Measurements from ENCODE around the gene DCLRE1B.

DCLRE1B gene

DNA sequence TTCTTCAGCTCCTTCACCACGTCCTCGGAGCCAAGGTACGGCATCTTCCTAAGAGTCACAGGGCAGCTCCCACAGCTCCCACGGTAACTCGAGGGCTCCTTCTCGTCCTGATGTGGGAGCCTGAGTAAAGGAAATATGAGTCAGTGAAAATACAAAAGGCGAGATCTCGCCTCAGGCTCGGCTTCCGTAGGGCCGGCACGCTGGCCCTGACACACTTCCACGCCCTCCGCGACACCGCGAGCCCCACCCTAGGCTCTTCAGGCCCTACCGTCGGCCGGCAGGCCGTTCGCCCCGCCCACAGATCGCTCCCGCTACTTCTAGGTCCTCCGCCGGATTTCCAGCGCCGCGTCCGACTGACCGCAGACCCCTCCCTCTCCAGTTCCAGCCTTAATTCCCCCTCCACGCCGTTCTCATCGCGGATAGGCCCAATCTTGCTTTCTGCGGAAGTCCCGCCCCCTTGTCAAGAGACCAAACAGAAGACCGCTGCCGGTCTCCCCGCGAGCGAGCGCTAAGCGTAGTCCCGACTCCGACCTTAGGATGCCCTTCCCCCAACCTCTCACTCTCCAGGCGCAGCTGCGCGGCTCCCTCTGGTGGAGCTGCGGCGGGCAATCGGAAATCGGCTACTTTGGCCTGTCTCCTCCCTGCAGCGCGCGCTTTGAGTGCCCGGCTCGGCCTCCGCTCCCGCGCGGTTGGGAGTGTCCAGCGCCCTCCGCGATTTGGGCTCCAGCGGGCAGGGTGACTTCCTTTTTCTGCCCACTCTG, at the start of gene DCLRE1B, which contains the start of gene AP4B1:
TSS of gene DCLRE1B (plus strand) at position 653 of the 761 bp plus-strand sequence. CDS start 261 bp downstream, outside the sequence.
TSS of gene AP4B1 (minus strand) at position 126 of the 761 bp plus-strand sequence. CDS start at position 44, 82 bp downstream.
- DNase-seq = peak; percentile 100

DNA sequence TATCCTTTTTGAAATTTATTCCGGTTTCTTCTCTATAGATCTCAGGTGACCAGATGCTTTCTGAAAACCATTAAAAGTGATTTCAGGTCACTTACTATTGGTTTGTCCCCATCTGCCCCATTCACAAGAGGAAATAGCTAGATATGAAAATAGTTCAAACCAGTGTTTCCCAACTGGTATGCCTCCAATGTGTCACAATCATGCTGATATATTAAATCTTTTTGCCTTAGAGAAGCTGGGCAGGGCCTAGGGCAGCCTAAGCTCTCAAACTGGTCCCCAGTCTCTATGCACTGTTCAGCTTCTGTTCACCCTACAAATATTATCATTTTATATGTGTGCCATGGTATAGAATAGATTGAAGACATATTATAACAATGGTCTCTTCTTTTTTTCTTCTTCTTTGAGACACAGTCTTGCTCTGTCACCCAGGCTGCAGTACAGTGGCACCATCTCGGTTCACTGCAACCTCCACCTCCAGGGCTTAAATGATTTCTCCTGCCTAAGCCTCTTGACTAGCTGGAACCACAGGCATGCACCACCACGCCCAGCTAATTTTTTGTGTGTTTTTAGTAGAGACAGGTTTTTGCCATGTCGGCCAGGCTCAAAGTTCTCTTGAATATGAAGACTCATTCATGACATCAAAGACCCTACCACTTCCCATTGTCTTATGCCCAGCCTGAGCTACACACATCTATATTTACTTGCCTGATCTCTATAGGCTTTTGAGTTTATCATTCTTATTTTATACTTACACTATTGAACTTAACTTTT, 49.3 kb upstream of the DCLRE1B start:
- no peak for DNase-seq

DNA sequence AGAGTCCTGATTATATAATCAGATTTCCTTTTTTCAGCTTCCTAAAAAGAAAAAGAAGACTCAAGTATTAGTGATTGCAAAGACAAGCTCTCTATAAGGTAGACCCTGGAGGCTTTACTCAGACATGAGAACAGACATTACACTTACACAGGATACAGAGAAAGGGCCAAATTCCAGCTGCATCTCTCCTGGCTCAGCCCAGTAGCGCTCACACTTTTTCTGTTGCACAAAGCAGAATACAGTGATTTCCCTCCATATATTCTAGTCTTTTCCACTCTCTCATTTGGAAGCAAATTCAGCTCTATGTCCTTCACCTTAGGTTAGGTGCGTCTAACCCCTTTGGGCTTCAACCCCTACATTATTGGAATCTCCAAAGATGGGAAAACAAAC, 48.7 kb upstream of the DCLRE1B start:
- no peak for DNase-seq

DNA sequence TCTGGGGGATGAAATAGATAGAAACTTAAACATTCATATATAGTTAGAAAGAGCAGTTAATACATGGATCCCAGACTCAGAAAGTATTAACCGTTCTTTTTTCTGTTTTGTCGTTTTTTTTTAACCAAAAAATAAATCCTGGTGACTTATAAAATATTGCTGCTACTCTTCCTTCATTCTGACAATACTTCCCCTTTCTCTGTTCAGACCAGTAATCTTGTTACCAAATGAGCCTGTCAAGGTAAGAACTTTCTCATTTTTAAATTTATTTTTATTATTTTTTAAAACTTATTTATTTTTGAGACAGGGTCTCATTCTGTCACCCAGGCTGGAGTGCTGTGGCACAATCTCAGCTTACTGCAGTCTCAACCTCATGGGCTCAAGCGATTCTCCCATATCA, 47.4 kb upstream of the DCLRE1B start:
- no peak for DNase-seq

DNA sequence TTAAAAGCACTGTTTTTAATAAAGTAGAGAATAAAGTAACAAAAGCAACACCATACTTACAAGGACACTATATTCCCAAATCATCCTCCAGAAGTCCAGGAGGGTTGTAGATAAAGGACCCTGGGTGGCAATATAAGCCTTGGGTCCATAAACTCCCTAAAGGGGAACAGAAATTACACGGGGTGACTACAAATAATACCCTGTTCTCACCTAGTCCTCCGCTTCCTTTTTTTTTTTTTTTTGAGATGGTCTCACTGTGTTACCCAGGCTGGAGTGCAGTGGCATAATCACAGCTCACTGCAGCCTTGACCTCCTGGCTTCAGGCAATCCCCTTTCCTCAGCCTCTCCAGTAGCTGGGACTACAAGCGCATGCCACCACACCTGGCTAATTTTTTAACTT, 46.7 kb upstream of the DCLRE1B start:
- DNase-seq = no peak

DNA sequence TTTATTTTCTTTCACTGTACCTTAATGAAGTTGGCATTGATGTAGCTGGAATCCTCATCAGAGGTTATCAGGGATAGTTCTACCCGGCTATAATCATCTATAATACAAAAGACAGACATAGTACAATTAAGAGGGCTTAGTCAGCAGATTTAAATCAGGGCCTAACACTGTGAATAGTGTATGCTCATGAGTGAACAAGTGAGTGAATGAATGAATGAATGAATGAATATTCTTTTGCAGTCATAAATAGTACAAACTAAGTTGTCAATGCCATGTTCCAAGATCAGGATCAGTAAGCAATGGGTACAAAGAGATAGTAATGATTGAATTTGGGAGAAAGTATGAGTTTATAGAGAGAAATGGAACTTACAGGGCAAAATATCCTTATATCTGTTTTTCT, 46.1 kb upstream of the DCLRE1B start:
- DNase-seq = no peak

DNA sequence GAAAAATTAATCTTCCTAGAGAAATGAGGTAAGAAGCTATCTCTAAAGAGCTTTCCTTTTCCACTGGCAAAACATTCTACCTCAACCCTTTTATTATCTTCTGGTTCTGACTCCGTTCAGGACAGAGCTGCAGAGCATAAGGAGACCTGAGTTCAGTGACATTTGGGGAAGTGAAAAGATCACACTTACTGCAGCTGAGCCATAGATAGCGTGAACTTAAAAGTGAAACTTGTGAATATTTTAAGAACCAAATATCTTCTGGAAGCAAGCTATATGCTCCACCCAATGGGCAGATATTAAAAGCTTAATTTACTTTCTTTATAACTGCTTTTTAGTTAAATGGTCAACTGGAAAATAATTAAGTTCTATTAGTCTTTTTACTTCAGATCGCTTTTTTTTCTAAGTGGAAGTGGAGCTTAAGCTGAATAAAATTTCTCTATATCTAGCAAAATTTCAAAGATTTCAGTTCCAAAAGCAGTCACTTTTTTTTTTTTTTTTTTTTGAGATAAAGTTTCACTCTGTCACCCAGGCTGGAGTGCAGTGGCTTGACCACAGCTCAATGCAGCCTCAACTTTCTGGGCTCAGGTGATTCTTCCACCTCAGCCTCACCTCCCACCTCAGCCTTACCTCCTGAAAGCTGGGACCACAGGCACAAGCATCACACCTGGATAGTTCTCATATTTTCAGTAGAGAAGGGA, 45.5 kb upstream of the DCLRE1B start:
- no peak for DNase-seq

DNA sequence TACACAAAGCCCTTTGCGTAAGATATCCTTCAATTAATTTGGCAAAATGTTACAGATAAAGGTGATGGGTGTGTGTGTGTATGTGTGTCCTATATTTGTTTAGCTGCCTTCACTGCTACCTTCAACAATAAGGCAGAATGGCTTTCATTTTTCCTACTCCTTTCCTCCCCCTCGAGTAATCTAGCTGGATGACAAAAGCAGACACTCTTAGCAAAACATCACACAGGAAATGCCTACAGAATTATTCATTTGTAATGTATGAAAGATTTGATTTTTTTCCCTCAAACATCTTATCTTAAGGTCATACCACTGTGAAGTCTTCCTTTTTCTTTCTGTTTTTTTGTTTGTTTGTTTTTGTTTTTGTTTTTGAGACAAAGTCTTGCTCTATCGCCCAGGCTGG, 44.2 kb upstream of the DCLRE1B start:
- peak; percentile 89 for DNase-seq

DNA sequence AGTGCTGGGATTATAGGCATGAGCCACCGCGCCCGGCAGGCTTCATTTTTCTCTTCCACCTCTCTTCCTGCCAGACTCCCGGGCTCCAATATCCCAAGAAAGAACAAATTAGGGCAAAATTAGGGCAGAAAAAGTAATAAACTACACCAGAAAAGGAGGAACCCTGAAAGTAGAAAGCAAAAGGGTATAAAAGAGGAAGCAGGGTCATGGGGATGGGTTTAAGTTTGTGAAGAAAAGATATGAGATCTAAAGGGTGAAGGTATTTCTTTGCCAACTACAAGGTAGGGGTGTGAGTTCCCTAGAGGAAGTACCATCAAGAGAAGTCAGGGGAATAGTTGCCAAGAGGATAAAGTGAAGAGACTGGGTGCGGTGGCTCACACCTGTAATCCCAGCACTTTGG, 43.5 kb upstream of the DCLRE1B start:
- DNase-seq = no peak

DNA sequence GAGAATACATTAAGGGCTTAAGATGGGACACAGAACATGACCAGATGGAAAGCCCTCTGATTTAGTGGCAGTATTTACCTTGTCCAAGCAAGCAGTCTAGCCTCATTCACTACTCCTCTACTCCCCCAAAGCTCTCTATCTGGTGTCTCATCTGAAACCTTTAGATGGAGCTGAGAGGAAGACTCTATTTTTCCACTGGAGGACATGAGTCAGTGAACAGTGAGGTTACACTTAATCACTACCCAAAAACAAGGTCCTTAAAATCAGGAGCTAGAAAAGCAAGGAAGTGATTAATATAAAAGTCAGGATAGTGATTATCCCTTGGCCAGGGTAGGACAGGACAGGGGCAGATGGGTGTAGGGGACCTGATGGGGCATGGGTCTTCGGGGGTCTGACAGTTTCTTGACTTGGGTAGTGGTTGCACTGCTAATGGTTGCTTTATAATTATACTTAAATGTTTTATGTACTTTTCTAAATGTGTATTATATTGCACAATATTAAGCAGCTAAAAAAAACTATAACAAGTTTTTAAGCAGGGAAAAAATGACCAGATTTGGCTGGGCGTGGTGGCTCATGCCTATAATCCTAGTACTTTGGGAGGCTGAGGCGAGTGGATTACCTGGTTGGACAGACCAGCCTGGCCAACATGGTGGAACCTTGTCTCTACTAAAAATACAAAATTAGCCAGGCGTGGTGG, 36.6 kb upstream of the DCLRE1B start:
- peak; percentile 78 for DNase-seq

DNA sequence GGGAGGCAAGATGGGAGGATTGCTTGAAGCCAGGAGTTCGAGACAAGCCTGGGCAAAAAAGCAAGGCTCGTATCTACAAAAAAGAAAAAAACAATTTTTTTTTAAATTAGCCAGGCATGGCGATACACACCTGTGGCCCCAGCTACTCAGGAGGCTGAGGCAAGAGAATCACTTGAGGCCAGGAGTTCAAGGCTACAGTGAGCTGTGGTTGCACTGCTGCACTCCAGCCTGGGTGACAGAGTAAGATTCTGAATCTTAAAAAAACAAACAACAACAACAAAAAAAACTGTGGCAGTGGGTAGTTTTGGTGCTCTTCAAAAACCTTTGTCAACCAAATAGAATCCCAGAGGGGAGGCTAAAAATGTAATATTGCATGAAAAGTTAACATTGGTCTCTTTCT, 34.3 kb upstream of the DCLRE1B start:
- DNase-seq = no peak

DNA sequence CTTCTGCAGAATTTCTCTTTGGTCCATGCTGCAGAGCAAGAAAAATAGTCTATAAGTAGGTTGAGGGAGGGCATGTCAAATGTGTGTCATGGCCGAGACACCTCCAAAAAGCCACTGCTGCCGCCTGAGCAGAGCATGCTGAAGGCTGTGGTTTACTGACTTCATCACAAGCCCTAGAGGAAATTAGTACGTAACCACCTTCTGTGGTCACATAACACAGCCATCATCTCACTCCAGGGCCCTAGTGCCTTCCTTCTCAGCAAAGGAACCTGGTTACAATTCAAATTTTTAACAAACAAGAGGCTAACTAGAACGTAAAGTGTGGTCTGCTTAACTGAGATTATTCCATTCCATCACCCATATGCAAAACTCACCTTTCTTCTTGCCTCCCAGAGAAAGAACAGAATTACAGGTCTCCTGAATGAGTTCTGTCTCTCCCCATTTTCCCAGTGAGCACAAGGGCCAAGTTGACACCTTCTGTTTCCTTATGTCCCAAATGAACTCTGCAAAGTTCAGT, 33.5 kb upstream of the DCLRE1B start, which contains the start of gene PTPN22:
TSS of gene PTPN22 (minus strand) at position 116 of the 517 bp plus-strand sequence.
- peak; percentile 89 for DNase-seq

DNA sequence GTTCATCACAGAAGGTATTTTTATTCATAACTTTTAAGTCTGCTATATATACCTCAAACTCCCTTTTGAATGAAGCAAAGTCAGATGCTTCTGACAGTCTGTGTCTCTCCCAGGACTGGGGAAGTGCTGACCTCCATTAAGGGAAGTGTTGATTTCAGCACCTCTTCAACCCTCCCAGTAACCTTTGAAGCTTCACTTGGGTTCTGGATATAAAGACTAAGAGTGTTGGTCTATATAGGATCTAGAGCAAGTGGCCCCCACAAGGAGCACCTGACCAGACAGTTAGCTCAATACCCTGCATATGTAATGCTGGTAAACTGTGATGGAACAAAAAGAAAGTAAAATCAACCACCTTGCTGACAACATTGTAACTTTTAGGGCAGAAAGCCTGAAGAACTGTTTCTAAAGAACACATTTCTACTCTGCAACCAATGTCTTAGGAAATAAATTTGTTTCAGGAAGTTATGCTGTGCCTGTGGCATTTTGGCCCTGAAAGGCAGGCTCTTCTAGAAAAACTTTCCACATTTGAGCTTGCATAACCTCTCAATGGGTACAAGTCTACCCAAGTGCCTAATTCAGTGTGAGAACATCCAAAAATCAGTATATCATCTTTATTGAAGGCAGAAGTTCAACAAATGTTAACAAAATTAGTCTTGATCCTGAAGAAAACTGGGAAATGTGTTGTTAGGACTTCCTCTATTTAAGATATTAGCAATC, 32.7 kb upstream of the DCLRE1B start:
- DNase-seq = no peak

DNA sequence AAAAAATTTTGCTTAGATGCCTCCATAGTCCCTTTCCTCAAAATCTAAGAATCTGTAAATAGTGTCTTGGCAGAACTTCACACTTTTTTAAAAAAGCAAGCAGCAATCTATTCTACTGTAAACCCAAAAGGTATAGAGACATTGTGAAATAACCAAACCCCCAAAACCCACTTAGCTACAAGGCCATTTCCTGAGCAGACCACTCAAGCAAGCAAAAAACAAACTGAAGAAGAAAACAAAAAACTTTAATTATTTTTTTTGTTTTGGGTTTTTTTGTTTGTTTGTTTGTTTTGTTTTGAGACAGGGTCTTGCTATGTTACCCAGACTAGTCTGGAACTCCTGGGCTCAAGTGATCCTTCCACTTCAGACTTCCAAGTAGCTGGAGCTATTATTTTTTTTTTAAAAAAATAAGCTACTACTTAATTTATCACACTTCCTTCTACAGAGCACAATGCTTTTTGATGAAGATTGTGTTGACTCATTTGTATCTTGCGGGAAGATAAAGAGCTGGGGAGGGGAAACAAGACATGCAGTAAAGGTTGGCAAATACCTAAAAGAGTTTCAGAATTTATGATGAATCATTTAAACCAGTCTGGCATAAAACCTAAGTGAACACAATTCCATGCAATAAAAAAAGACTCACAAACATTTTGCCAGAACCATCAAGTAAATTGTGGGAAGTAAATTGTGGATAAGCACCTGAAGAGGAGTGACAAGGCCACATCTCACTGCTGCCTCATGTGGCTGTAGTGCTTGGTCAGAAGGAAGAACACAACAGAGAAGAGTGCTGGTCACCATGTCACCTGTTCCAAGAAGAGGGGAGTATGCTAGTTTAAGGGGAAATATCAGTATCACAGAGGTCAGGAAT, 30.9 kb upstream of the DCLRE1B start:
- peak; percentile 29 for DNase-seq

DNA sequence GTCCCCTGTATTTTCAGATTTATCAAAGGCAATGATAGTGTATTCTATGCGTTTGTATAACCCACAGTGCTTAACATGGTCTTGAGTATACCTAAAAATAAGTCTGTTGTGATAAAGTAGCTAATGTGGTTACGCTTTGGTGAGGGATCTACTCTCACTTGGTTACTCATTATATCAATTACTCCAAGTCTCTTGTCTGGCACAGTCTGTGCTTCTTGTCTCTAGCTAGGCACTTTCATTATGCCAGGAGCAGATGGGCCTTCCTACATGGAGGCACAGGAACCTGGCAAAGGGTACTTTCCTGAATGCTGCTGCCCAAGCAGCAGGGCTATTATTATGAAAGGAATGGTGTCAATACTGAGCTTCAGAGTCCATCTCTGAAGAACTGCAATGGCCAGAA, 29.4 kb upstream of the DCLRE1B start:
- no peak for DNase-seq

DNA sequence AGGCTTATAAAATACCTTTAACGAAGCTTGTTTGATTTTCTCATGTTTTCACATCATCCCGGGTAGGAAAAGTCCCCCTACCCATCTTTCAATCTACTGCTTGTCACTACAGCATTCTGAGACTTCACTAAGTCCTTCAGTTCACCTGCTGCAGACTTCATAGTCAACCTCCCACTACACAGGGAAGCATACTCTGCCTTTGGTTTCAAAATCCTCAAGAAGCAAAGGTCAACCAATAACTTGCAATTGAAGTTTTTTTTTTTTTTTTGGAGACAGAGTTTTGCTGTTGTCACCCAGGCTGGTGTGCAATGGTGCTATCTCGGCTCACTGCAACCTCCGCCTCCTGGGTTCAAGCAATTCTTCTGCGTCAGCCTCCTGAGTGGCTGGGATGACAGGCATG, 28.9 kb upstream of the DCLRE1B start:
- DNase-seq = no peak

DNA sequence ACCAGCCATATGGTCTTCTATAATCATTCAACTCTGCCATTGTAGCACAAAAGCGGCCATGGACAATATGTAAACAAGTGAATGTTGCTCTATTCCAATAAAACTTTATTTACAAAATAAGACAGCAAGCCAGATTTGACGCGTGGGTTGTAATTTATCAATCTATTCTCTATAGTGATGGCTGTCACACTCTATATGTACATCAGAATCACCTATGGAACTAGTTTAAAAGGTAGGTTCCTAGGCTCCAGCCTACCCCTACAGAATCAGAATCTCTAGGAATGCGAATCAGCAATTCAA, 25.4 kb upstream of the DCLRE1B start:
- DNase-seq = no peak

DNA sequence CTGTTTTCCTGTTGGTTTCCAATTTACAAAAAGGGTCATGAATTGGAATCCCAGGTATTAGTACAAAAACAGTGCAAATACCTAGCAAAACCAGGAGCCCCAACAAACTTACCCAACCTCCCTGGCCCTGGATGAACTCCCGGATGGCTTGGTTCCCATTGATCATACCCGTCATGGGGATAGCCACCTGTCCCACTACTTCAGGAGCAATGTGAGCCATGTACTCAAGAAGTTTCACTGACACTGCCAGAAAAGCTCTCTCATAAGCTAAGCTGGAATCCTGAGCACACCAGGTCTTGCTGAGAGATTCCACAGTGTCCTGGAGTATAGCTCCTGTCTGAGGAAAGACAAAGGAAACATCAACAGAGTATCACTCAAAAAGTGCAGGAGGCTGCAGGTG, 23.5 kb upstream of the DCLRE1B start:
- DNase-seq = no peak

DNA sequence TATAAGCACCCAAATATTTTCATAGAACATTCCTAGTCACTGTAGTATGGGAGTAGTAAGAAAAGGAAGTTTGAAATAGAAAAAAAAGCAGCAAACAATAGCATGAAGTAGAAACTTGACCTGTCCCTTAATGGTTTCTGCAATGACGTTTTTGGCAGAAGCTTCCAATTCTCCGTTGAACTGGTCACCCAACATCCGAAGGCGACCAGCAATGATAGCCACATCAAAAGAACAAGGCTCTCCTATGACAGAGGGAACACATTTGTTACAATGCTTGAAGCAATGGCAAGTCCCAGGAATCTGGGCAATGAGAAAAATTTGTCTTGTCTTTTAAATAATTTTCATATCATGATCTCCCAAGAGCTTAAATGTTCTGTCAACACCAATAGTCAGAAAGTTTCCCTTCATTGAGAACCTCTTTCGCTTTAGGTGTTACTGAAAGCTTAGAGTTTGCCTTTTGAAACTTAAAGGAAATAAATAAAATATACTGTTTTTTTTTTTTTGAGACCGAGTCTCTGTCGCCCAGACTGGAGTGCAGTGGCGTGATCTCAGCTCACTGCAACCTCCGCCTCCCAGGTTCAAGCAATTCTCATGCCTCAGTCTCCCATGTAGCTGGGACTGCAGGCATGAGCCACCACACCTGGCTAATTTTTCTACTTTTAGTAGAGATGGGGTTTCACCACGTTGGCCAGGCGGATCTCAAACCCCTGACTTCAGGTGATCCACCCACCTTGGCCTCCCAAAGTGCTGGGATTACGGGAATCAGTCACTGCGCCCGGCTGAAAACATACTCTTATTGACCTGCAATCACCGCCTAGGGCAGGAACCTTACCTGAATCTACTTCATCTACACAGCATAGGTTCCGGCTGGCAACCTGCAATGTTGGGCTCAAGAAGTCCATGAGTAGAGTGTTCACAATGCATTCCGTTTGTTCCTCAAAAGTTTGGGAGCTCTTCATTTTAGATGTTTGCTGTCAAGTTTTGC, 18.4 kb upstream of the DCLRE1B start:
- no peak for DNase-seq
